ENCODE data around the gene ADGRG7.
"Not testable (repeated sequence)": the region's sequence is repeated elsewhere in the genome, so short reads cannot be mapped to it uniquely, and the experiment has no call there.

Gene ADGRG7

DNA sequence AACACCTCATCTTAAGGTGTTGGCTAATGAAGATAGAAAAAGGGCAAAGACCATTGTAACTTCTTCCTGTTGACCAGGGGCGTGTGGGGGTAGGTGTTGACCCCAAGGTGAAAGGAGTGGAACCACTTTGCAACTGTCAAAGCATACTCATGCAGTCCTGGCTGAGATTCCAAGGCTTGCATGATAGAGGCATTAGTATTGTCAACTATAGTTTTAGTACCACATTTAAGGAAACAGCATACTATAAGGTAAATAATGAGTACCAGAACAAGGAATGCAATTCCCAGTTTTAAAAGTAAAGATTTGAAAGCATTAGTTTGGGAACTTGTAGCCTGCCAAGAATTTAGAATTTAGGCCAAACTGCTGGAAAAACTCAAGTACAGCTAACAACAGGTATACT, 27.8 kb upstream of the ADGRG7 start:
- no peaks in the 10 kb centered on the region for H3K9me3 ChIP-seq (ENCODE audit: insufficient read depth, low read depth, low read length)
- H3K18ac ChIP-seq (ENCODE audit: low read length), result no peak overlapping the region
- DNase-seq, result no peak
- H3K36me3 ChIP-seq (ENCODE audit: control insufficient read depth in 1 of 2, insufficient read depth in 2 of 2, low read length in 2 of 2), result no peaks in the 10 kb centered on the region
- no CpG with 5 or more reads among the region's 1 CpG for WGBS (ENCODE audit: extremely low coverage, insufficient coverage, insufficient read length)
- no peak overlapping the region for H2BK120ac ChIP-seq (ENCODE audit: insufficient read depth, low read length, poor library complexity)
- no peaks in the 10 kb centered on the region for H3K4me1 ChIP-seq (ENCODE audit: control insufficient read depth in 1 of 2, insufficient read depth in 2 of 2, low read length in 2 of 2)
- no peak overlapping the region for H3K4ac ChIP-seq (ENCODE audit: low read depth, low read length)
- no peak overlapping the region for H3K23ac ChIP-seq (ENCODE audit: low read length)
- H3K79me1 ChIP-seq (ENCODE audit: low read length), result no peaks in the 10 kb centered on the region
- H4K8ac ChIP-seq (ENCODE audit: low read depth, low read length), result no peak overlapping the region
- H3K27me3 ChIP-seq (ENCODE audit: insufficient read depth, low read length), result no peaks in the 10 kb centered on the region
- H2AK5ac ChIP-seq (ENCODE audit: low read length), result no peak overlapping the region
- no peak overlapping the region for H3K4me3 ChIP-seq (ENCODE audit: low read depth, low read length)
- no peak overlapping the region for H2AFZ ChIP-seq (ENCODE audit: insufficient read depth, low read length, poor library complexity)
- H2BK5ac ChIP-seq (ENCODE audit: low read depth, low read length, poor library complexity), result no peak overlapping the region
- H3K4me2 ChIP-seq (ENCODE audit: low read length), result no peak overlapping the region
- no peak overlapping the region for H3K27ac ChIP-seq (ENCODE audit: low read depth, low read length)
- no peak overlapping the region for H3K14ac ChIP-seq (ENCODE audit: low read length)
- H2BK12ac ChIP-seq (ENCODE audit: low read length), result no peak overlapping the region
- H3K79me2 ChIP-seq (ENCODE audit: control insufficient read depth, insufficient read depth, low read length, poor library complexity), result no peaks in the 10 kb centered on the region
- no peak overlapping the region for H4K12ac ChIP-seq (ENCODE audit: low read depth, low read length)
- H3K9ac ChIP-seq (ENCODE audit: low read length), result no peak overlapping the region
- H4K91ac ChIP-seq (ENCODE audit: low read depth, low read length), result no peak overlapping the region

DNA sequence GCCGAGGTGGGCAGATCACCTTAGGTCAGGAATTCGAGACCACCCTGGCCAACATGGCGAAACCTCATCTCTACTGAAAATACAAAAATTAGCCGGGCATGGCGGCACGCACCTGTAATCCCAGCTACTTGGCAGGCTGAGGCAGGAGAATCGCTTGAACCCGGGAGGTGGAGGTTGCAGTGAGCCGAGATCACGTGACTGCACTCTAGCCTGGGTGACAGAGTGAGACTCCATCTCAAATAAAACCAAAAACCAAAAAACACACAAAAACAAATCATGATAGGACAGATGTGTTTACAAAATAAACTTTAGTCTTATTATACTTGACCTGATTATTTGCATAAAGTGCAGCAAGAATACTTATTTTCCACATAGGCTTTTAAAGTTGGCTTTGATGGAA, 27.2 kb upstream of the ADGRG7 start:
- H3K27me3 ChIP-seq (ENCODE audit: insufficient read depth, low read length); H2BK5ac ChIP-seq (ENCODE audit: low read depth, low read length, poor library complexity); H3K79me1 ChIP-seq (ENCODE audit: low read length); H3K4me2 ChIP-seq (ENCODE audit: low read length); H2AFZ ChIP-seq (ENCODE audit: insufficient read depth, low read length, poor library complexity); H3K4ac ChIP-seq (ENCODE audit: low read depth, low read length); H3K4me1 ChIP-seq (ENCODE audit: control insufficient read depth in 1 of 2, insufficient read depth in 2 of 2, low read length in 2 of 2); H3K27ac ChIP-seq (ENCODE audit: low read depth, low read length); H3K36me3 ChIP-seq (ENCODE audit: control insufficient read depth in 1 of 2, insufficient read depth in 2 of 2, low read length in 2 of 2); H4K12ac ChIP-seq (ENCODE audit: low read depth, low read length); H2BK120ac ChIP-seq (ENCODE audit: insufficient read depth, low read length, poor library complexity); H3K4me3 ChIP-seq (ENCODE audit: low read depth, low read length); H2AK5ac ChIP-seq (ENCODE audit: low read length); H3K9ac ChIP-seq (ENCODE audit: low read length); H3K14ac ChIP-seq (ENCODE audit: low read length); H3K23ac ChIP-seq (ENCODE audit: low read length); H3K18ac ChIP-seq (ENCODE audit: low read length); H3K9me3 ChIP-seq (ENCODE audit: insufficient read depth, low read depth, low read length); DNase-seq; H4K8ac ChIP-seq (ENCODE audit: low read depth, low read length); H2BK12ac ChIP-seq (ENCODE audit: low read length); H4K91ac ChIP-seq (ENCODE audit: low read depth, low read length); H3K79me2 ChIP-seq (ENCODE audit: control insufficient read depth, insufficient read depth, low read length, poor library complexity): not testable (repeated sequence)
- no CpG with 5 or more reads among the region's 10 CpGs for WGBS (ENCODE audit: extremely low coverage, insufficient coverage, insufficient read length)

DNA sequence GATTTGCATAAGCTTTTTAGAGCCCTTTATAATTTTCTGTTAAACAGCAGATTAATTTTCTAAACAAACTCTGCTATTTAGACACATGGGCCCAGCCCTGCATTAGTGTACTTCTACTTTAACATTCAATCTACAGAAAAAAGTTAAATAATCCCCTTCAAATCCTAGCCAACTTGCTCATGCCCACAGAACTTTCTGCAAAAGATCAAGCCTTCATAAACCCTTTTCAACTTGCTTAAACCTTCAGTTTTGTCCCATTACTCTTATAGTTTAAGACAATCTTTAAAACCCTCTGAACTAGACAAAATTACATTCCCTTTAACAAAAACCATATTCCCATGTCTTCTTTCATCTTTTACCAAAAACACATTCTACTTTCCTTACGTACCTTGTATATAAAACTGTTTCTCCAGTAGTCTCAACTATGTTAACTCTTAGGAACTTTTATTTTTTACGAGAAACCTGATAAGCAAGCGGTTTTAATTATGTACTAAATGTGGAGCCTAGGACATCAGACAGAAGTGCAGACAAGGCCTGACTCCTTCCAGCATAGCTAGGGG, 25.2 kb upstream of the ADGRG7 start:
- no peak overlapping the region for H3K23ac ChIP-seq (ENCODE audit: low read length)
- no peak overlapping the region for H2AK5ac ChIP-seq (ENCODE audit: low read length)
- no peak overlapping the region for H4K91ac ChIP-seq (ENCODE audit: low read depth, low read length)
- H3K27me3 ChIP-seq (ENCODE audit: insufficient read depth, low read length), result no peaks in the 10 kb centered on the region
- no peak overlapping the region for H4K8ac ChIP-seq (ENCODE audit: low read depth, low read length)
- H3K79me1 ChIP-seq (ENCODE audit: low read length), result no peaks in the 10 kb centered on the region
- H3K9ac ChIP-seq (ENCODE audit: low read length), result no peak overlapping the region
- H3K4me1 ChIP-seq (ENCODE audit: control insufficient read depth in 1 of 2, insufficient read depth in 2 of 2, low read length in 2 of 2), result no peaks in the 10 kb centered on the region
- 100% methylated on average over 1 of the region's 3 CpGs for WGBS (ENCODE audit: extremely low coverage, insufficient coverage, insufficient read length)
- H3K9me3 ChIP-seq (ENCODE audit: insufficient read depth, low read depth, low read length), result peaks cover 4% of the 10 kb centered on the region
- no peak overlapping the region for H2BK5ac ChIP-seq (ENCODE audit: low read depth, low read length, poor library complexity)
- no peak overlapping the region for H2BK12ac ChIP-seq (ENCODE audit: low read length)
- no peaks in the 10 kb centered on the region for H3K79me2 ChIP-seq (ENCODE audit: control insufficient read depth, insufficient read depth, low read length, poor library complexity)
- peaks cover 0 to 1% of the 10 kb centered on the region in 2 experiments for H3K36me3 ChIP-seq (ENCODE audit: control insufficient read depth in 1 of 2, insufficient read depth in 2 of 2, low read length in 2 of 2)
- no peak overlapping the region for H3K14ac ChIP-seq (ENCODE audit: low read length)
- H3K18ac ChIP-seq (ENCODE audit: low read length), result no peak overlapping the region
- H4K12ac ChIP-seq (ENCODE audit: low read depth, low read length), result no peak overlapping the region
- no peak for DNase-seq
- no peak overlapping the region for H3K4ac ChIP-seq (ENCODE audit: low read depth, low read length)
- H2AFZ ChIP-seq (ENCODE audit: insufficient read depth, low read length, poor library complexity), result no peak overlapping the region
- no peak overlapping the region for H2BK120ac ChIP-seq (ENCODE audit: insufficient read depth, low read length, poor library complexity)
- no peak overlapping the region for H3K27ac ChIP-seq (ENCODE audit: low read depth, low read length)
- no peak overlapping the region for H3K4me2 ChIP-seq (ENCODE audit: low read length)
- no peak overlapping the region for H3K4me3 ChIP-seq (ENCODE audit: low read depth, low read length)

GRCh38 chr3:100586832-100587231, 22.6 kb upstream of the ADGRG7 start:
- Histone ChIP-seq H3K18ac (ENCODE audit: low read length) (no peak overlapping the region), H2AK5ac (ENCODE audit: low read length) (no peak overlapping the region), H3K79me2 (ENCODE audit: control insufficient read depth, insufficient read depth, low read length, poor library complexity) (no peaks in the 10 kb centered on the region), H4K8ac (ENCODE audit: low read depth, low read length) (no peak overlapping the region), H2BK5ac (ENCODE audit: low read depth, low read length, poor library complexity) (no peak overlapping the region), H3K14ac (ENCODE audit: low read length) (no peak overlapping the region), H4K91ac (ENCODE audit: low read depth, low read length) (no peak overlapping the region), H2AFZ (ENCODE audit: insufficient read depth, low read length, poor library complexity) (no peak overlapping the region), H2BK120ac (ENCODE audit: insufficient read depth, low read length, poor library complexity) (no peak overlapping the region), H3K27me3 (ENCODE audit: insufficient read depth, low read length) (no peaks in the 10 kb centered on the region), H3K4ac (ENCODE audit: low read depth, low read length) (no peak overlapping the region), H3K4me3 (ENCODE audit: low read depth, low read length) (no peak overlapping the region), H3K9me3 (ENCODE audit: insufficient read depth, low read depth, low read length) (peaks cover 4% of the 10 kb centered on the region), H3K23ac (ENCODE audit: low read length) (no peak overlapping the region), H4K12ac (ENCODE audit: low read depth, low read length) (no peak overlapping the region), H2BK12ac (ENCODE audit: low read length) (no peak overlapping the region), H3K9ac (ENCODE audit: low read length) (no peak overlapping the region), H3K36me3 (ENCODE audit: control insufficient read depth in 1 of 2, insufficient read depth in 2 of 2, low read length in 2 of 2) (peaks cover 0 to 1% of the 10 kb centered on the region in 2 experiments), H3K79me1 (ENCODE audit: low read length) (no peaks in the 10 kb centered on the region), H3K4me1 (ENCODE audit: control insufficient read depth in 1 of 2, insufficient read depth in 2 of 2, low read length in 2 of 2) (no peaks in the 10 kb centered on the region), H3K4me2 (ENCODE audit: low read length) (no peak overlapping the region), H3K27ac (ENCODE audit: low read depth, low read length) (no peak overlapping the region)
- no CpG with 5 or more reads among the region's 3 CpGs for WGBS (ENCODE audit: extremely low coverage, insufficient coverage, insufficient read length)
- no peak for DNase-seq
